BE2C (cell line): ENCODE data around the gene MALRD1.
A peak's percentile ranks its signal among the peaks of the same experiment; 100 is the strongest.

Experiments used
- DNase-seq: peaks from one replicate; pipeline ENCODE4 v3.0.0-alpha.2; 2020
- H3K27me3 ChIP-seq: fragments of 250-450 bp; sonication (Bioruptor Pico); 2 replicates; pipeline ENCODE4 v1.5.1; 2020; ENCODE audit warnings: mild to moderate bottlenecking
- H3K36me3 ChIP-seq: fragments of 250-450 bp; sonication (Bioruptor Pico); 2 replicates; pipeline ENCODE4 v1.5.1; 2020; ENCODE audit warnings: mild to moderate bottlenecking
- H3K4me1 ChIP-seq: fragments of 250-450 bp; sonication (Bioruptor Pico); 2 replicates; pipeline ENCODE4 v1.5.1; 2020
- H3K4me3 ChIP-seq: 2 replicates; pipeline ENCODE4 v1.5.1; 2011; ENCODE audit warnings: low read depth, low read length
- H3K9me3 ChIP-seq: fragments of 250-450 bp; sonication (Bioruptor Pico); 2 replicates; pipeline ENCODE4 v1.5.1; 2020
- CTCF ChIP-seq: IDR thresholded peaks from 2 replicates; pipeline ENCODE4 v1.5.1; 2012; ENCODE audit warnings: mild to moderate bottlenecking, low read depth, low read length

The MALRD1 gene

GRCh38 chr10:19576576-19576975 is 528.0 kb downstream of the MALRD1 start:
- peak; percentile 11 for DNase-seq
- H3K9me3 ChIP-seq = no peaks in the 10 kb centered on the region; the same call in 1 of the 2 replicates
- no peak for TF ChIP-seq CTCF

GRCh38 chr10:19577381-19577780 is 528.8 kb downstream of the MALRD1 start:
- H3K4me1 ChIP-seq = no peaks in the 10 kb centered on the region
- H3K36me3 ChIP-seq = no peaks in the 10 kb centered on the region
- no peaks in the 10 kb centered on the region for H3K27me3 ChIP-seq
- H3K4me3 ChIP-seq = no peak overlapping the region
- peak; percentile 11 for DNase-seq
- TF ChIP-seq CTCF = no peak
- H3K9me3 ChIP-seq = no peaks in the 10 kb centered on the region; the same call in 1 of the 2 replicates

More at GRCh38 chr10:19576576-19576975, 528.0 kb downstream of the MALRD1 start:
- Histone ChIP-seq H3K4me1 (no peaks in the 10 kb centered on the region), H3K36me3 (no peaks in the 10 kb centered on the region), H3K27me3 (no peaks in the 10 kb centered on the region), H3K4me3 (no peak overlapping the region)

GRCh38 chr10:19577807-19578206 is 529.2 kb downstream of the MALRD1 start:
- no peaks in the 10 kb centered on the region for H3K27me3 ChIP-seq
- no peaks in the 10 kb centered on the region; the same call in 1 of the 2 replicates for H3K9me3 ChIP-seq
- no peaks in the 10 kb centered on the region for H3K4me1 ChIP-seq
- DNase-seq = no peak
- H3K36me3 ChIP-seq = no peaks in the 10 kb centered on the region
- TF ChIP-seq CTCF = no peak
- H3K4me3 ChIP-seq = no peak overlapping the region

- no peaks in the 10 kb centered on the region for H3K36me3 ChIP-seq
- no peak for TF ChIP-seq CTCF
- no peaks in the 10 kb centered on the region; the same call in 1 of the 2 replicates for H3K9me3 ChIP-seq
- H3K4me3 ChIP-seq = no peak overlapping the region
- H3K27me3 ChIP-seq = no peaks in the 10 kb centered on the region
- DNase-seq = no peak
- no peaks in the 10 kb centered on the region for H3K4me1 ChIP-seq
Measured at GRCh38 chr10:19578571-19578970, 530.0 kb downstream of the MALRD1 start.

GRCh38 chr10:19579761-19580545 is 531.4 kb downstream of the MALRD1 start:
- Histone ChIP-seq H3K9me3 (no peaks in the 10 kb centered on the region), H3K27me3 (no peaks in the 10 kb centered on the region), H3K4me1 (no peaks in the 10 kb centered on the region), H3K36me3 (no peaks in the 10 kb centered on the region), H3K4me3 (no peak overlapping the region)
- no peak for TF ChIP-seq CTCF
- no peak for DNase-seq

GRCh38 chr10:19580691-19581090 is 532.1 kb downstream of the MALRD1 start:
- Histone ChIP-seq H3K27me3 (no peaks in the 10 kb centered on the region), H3K36me3 (no peaks in the 10 kb centered on the region), H3K4me3 (no peak overlapping the region), H3K4me1 (no peaks in the 10 kb centered on the region), H3K9me3 (no peaks in the 10 kb centered on the region)
- no peak for TF ChIP-seq CTCF
- DNase-seq = no peak
